Measurements from ENCODE around the gene MAD1L1.

GRCh38 chr7:2203766-2204300 is 28.9 kb downstream of the MAD1L1 start:
- TF ChIP-seq CTCF (IDR thresholded peaks at IDR 0.05; ENCODE audit: insufficient read depth, low read depth, low read length): no peak
- no peak for TF ChIP-seq EZH2 (IDR thresholded peaks at IDR 0.05; ENCODE audit: insufficient read depth, low read length)
